ENCODE results near the gene KCTD15. TPM values are rescaled to one million over a fixed set of nuclear protein-coding genes. Genes with fewer than 3 reads are reported as not detected.

The KCTD15 gene
- total RNA-seq, 4 donors from 2014 or later: 28.4 to 97.1 (median 50.3) TPM

DNA sequence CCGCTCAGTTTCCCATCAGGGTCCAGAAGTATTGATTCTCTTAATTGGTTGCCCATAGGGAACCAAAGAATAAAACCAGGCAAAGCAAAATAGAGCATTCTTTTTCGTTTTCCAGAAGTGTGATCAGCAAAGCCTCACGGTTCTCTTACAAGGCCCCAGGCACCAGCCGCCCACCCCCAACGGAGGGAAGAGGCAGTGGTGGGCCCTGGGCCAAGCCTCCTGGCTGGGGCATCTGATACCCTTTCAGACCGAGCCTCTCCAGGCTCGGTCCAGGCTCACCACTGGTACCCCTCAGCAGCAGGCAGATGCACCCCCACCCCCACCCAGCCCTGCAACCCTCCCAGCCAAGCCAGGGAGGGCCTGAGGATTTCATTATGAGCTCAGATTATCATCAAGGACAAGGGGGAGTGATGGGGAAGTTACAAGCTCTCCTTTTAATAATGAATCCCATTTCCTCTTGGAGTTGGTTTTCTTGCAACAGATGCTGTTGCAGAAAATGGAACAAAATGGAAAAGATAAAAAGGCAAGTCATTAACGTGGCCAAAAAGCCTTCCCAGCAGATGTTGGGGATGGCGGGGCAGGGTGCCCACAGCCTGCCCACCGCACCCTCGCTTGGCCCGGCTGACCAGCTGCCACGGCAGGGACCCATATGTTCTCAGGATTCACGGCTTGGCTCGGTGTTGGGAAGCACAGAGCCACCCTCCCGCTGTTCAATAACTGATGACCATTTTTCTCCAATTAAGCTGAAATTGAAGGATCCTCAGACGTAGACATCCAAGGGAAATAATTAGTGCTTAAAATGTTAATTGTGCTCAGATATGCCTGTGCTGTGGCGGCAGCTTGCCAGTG, 45.9 kb upstream of the KCTD15 start:
- Histone ChIP-seq H3K36me3 (no peaks in the 10 kb centered on the region), H3K4me1 (no peaks in the 10 kb centered on the region), H3K9me3 (no peaks in the 10 kb centered on the region), H3K27ac (no peak overlapping the region), H3K4me3 (replicated peaks in 1 of 3) (no peak overlapping the region), H3K27me3 (no peaks in the 10 kb centered on the region)
- no peak for TF ChIP-seq POLR2A (IDR thresholded peaks at IDR 0.05)
- TF ChIP-seq, protein P1, sequence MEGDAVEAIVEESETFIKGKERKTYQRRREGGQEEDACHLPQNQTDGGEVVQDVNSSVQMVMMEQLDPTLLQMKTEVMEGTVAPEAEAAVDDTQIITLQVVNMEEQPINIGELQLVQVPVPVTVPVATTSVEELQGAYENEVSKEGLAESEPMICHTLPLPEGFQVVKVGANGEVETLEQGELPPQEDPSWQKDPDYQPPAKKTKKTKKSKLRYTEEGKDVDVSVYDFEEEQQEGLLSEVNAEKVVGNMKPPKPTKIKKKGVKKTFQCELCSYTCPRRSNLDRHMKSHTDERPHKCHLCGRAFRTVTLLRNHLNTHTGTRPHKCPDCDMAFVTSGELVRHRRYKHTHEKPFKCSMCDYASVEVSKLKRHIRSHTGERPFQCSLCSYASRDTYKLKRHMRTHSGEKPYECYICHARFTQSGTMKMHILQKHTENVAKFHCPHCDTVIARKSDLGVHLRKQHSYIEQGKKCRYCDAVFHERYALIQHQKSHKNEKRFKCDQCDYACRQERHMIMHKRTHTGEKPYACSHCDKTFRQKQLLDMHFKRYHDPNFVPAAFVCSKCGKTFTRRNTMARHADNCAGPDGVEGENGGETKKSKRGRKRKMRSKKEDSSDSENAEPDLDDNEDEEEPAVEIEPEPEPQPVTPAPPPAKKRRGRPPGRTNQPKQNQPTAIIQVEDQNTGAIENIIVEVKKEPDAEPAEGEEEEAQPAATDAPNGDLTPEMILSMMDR (IDR thresholded peaks at IDR 0.05): no peak
- intact Hi-C loops (cut with DNase I): no loop called here
- 71 to 79% methylated on average over 18 of the region's 18 CpGs for WGBS, 2 donors
- DNase-seq: no peak

DNA sequence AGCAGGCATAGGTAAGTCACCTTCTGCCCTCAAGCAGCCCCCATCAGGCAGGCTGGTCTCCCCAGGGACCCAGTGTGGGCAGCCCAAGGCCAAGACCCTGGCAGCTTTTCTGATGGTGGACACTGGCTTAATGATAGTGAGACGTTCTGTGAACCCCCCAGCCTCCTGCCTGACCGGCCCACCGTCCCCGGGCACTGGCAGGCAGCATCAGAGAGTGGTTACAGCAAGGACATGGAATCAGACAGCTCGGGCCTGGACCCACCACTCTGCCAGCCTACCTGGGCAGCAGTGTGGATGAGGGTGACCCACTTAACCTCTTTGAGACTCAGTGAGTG, 45.3 kb upstream of the KCTD15 start:
- no peak for DNase-seq
- TF ChIP-seq, protein P1 (IDR thresholded peaks at IDR 0.05): no peak
- no peak for TF ChIP-seq POLR2A (IDR thresholded peaks at IDR 0.05)
- intact Hi-C loops (cut with DNase I): no loop called here
- no peaks in the 10 kb centered on the region for H3K36me3 ChIP-seq
- H3K4me1 ChIP-seq: no peaks in the 10 kb centered on the region
- no peak overlapping the region for H3K27ac ChIP-seq
- H3K4me3 ChIP-seq (replicated peaks in 1 of 3): no peak overlapping the region
- 68 to 89% methylated on average over 4 of the region's 5 CpGs for WGBS, 2 donors
- H3K27me3 ChIP-seq: no peaks in the 10 kb centered on the region
- H3K9me3 ChIP-seq: no peaks in the 10 kb centered on the region

DNA sequence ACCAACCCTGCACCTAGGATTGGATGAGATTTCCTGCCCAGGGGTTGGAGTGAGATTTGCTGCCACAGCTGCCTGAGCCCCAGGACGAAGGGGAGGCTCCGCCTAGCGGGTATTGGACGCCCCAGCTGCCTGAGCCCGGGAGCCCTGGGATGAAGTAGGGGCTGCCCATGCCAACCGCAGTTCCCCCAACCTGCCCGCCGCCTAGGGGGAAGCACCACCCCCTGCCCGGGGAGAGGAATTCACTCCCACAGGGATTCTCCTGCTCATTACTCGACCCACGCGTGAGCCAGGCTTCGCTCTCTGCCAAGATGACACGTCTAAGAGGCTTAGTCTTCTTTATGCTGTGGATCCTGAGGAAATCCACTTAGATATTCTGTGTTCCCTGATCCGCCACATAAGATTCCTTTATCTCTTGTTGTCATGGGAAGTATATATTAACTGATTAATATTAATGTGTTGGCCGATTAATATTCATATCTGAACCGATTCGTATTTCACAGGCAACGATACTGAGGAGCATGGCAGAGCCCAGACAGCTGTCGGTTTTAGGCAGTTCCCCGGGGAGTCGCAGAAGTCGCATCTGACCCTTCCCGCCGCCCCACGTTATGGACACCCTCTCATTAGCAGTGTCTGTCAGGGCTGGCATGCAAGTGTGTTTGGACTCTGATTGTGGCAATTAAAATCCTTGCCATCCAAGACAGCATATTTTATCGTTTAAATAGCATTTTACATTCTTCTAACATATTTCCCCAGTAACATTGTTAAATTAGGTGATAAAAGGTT, 44.5 kb upstream of the KCTD15 start:
- H3K4me1 ChIP-seq: no peaks in the 10 kb centered on the region
- no peaks in the 10 kb centered on the region for H3K36me3 ChIP-seq
- H3K4me3 ChIP-seq (replicated peaks in 1 of 3): no peak overlapping the region
- H3K9me3 ChIP-seq: no peaks in the 10 kb centered on the region
- no peak for DNase-seq
- H3K27me3 ChIP-seq: no peaks in the 10 kb centered on the region
- intact Hi-C loops (cut with DNase I): no loop called here
- TF ChIP-seq POLR2A (IDR thresholded peaks at IDR 0.05): no peak
- TF ChIP-seq, protein P1 (IDR thresholded peaks at IDR 0.05): no peak
- 62 to 69% methylated on average over 21 to 22 of the region's 27 CpGs for WGBS, 2 donors
- no peak overlapping the region for H3K27ac ChIP-seq

DNA sequence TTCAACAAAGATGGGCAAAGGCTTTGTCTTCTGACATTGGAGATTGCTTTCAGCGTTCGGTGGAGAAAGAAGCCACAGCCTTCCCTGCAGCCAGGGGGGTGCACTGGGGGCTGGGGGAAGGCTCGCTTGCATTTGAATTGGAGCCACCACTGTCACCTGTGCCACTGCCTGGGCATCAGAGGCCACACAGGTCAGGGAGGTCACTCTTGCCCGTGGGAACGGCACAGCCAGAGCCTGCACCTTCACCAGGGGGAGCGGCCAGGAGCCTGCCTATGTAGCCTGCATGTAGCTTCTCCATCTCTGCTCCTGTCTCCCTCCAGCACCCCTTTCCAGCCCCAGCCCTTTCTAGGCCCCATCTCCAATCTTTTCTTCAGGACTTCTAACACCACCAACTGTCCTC, 43.7 kb upstream of the KCTD15 start:
- Histone ChIP-seq H3K36me3 (no peaks in the 10 kb centered on the region), H3K27ac (no peak overlapping the region), H3K4me3 (replicated peaks in 1 of 3) (no peak overlapping the region), H3K4me1 (peaks cover under 1 to 4% of the 10 kb centered on the region in 2 donors), H3K9me3 (no peaks in the 10 kb centered on the region), H3K27me3 (no peaks in the 10 kb centered on the region)
- no peak for DNase-seq
- 82 to 85% methylated on average over 6 of the region's 6 CpGs for WGBS, 2 donors
- intact Hi-C loops (cut with DNase I): no loop called here
- TF ChIP-seq POLR2A (IDR thresholded peaks at IDR 0.05): no peak
- TF ChIP-seq, protein P1 (IDR thresholded peaks at IDR 0.05): no peak

DNA sequence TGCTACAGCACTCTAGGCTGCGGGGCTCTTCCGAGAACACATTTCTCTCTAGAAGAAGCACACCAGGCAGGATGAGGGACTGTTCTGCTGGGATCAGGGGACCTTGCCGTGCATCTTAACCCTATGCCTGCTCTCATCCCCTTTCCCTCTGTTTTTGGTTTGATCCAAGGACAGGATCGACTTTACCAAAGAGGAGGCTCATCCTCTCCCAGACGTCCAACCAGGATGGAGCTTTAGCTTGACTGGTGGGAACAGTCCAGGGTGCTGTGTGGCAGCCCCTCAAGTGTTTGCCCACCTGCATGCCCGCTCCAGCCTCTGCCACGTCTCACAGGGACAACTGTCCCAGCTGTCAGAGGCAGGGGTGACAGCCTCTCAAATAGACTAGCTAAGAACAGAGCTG, 42.3 kb upstream of the KCTD15 start:
- WGBS, 2 donors: 64 to 67% methylated on average over 6 of the region's 7 CpGs
- TF ChIP-seq, protein P1 (IDR thresholded peaks at IDR 0.05): no peak
- TF ChIP-seq POLR2A (IDR thresholded peaks at IDR 0.05): no peak
- H3K36me3 ChIP-seq: no peaks in the 10 kb centered on the region
- H3K27me3 ChIP-seq: no peaks in the 10 kb centered on the region
- H3K4me1 ChIP-seq: peaks cover 12 to 17% of the 10 kb centered on the region in 2 donors
- H3K4me3 ChIP-seq (replicated peaks in 1 of 3): no peak overlapping the region
- intact Hi-C loops (cut with DNase I): no loop called here
- no peaks in the 10 kb centered on the region for H3K9me3 ChIP-seq
- H3K27ac ChIP-seq: no peak overlapping the region
- no peak for DNase-seq

Measured in thyroid gland (tissue), 4 donors.